ENCODE data around the gene DBNL. TPM values are rescaled to one million over a fixed set of nuclear protein-coding genes. Genes with fewer than 3 reads are reported as not detected.

The DBNL gene
- total RNA-seq, 1 experiment from 2014 or later = 123 TPM

- no peak for DNase-seq (ENCODE audit: low read depth)
Observed at GRCh38 chr7:44109991-44110390, 65.5 kb downstream of the DBNL start.

GRCh38 chr7:44110719-44111635 lies 66.5 kb downstream of the DBNL start:
- DNase-seq (ENCODE audit: low read depth) = no peak

Other genes with a start within 250 kb of the DBNL start
- gene MRPS24, start 175.2 kb upstream of the DBNL start, total RNA-seq (2014; rRNA removed; shearing (Covaris generic)) = 190 and 247 TPM in 2 replicates
- 29.4 and 32.8 TPM in 2 replicates for gene URGCP, start 138.1 kb upstream of the DBNL start, total RNA-seq (2014; rRNA removed; shearing (Covaris generic))
- 17.3 and 24.6 TPM in 2 replicates for gene UBE2D4, start 118.3 kb upstream of the DBNL start, total RNA-seq (2014; rRNA removed; shearing (Covaris generic))
- not detected in 2 replicates for gene SPDYE1, start 46.8 kb upstream of the DBNL start, total RNA-seq (2014; rRNA removed; shearing (Covaris generic))
- 0.36 and 0.78 TPM in 2 replicates for gene PGAM2, start 20.9 kb downstream of the DBNL start, total RNA-seq (2014; rRNA removed; shearing (Covaris generic))
- 13.1 and 35.0 TPM in 2 replicates for gene POLM, start 37.8 kb downstream of the DBNL start, total RNA-seq (2014; rRNA removed; shearing (Covaris generic))
- 73.7 and 79.7 TPM in 2 replicates for gene AEBP1, start 59.6 kb downstream of the DBNL start, total RNA-seq (2014; rRNA removed; shearing (Covaris generic))
- gene POLD2, start 78.8 kb downstream of the DBNL start, total RNA-seq (2014; rRNA removed; shearing (Covaris generic)) = 193 and 210 TPM in 2 replicates
- gene MYL7, start 96.6 kb downstream of the DBNL start, total RNA-seq (2014; rRNA removed; shearing (Covaris generic)) = not detected in 2 replicates
- gene GCK, start 144.7 kb downstream of the DBNL start, total RNA-seq (2014; rRNA removed; shearing (Covaris generic)) = 2.4 and 2.6 TPM in 2 replicates
- 118 and 143 TPM in 2 replicates for gene YKT6, start 156.3 kb downstream of the DBNL start, total RNA-seq (2014; rRNA removed; shearing (Covaris generic))

Data from RPMI7951 (cell line).